AG08395 (cell line): ENCODE data around the gene GABARAP.

Source experiments
- DNase-seq: peaks from one replicate; pipeline ENCODE4 v3.0.0; 2012; ENCODE audit warnings: mixed read lengths, low spot score

The GABARAP gene

GRCh38 chr17:7239091-7240027, 2.9 kb downstream of the GABARAP start, which contains the start of gene PHF23:
Gene PHF23 (minus strand): TSS chr17:7239457. CDS start chr17:7239279, 178 bp downstream.
- peak; percentile 100 for DNase-seq

- no peak for DNase-seq
Measured at GRCh38 chr17:7238420-7239090, 3.7 kb downstream of the GABARAP start.

- peak; percentile 69 for DNase-seq
Measured at GRCh38 chr17:7237761-7238419, 4.4 kb downstream of the GABARAP start.

- no peak for DNase-seq
Measured at GRCh38 chr17:7237266-7237760, 4.9 kb downstream of the GABARAP start.

GRCh38 chr17:7236808-7237207, 5.4 kb downstream of the GABARAP start:
- no peak for DNase-seq

GRCh38 chr17:7235693-7236665, 6.3 kb downstream of the GABARAP start:
- no peak for DNase-seq

DNA sequence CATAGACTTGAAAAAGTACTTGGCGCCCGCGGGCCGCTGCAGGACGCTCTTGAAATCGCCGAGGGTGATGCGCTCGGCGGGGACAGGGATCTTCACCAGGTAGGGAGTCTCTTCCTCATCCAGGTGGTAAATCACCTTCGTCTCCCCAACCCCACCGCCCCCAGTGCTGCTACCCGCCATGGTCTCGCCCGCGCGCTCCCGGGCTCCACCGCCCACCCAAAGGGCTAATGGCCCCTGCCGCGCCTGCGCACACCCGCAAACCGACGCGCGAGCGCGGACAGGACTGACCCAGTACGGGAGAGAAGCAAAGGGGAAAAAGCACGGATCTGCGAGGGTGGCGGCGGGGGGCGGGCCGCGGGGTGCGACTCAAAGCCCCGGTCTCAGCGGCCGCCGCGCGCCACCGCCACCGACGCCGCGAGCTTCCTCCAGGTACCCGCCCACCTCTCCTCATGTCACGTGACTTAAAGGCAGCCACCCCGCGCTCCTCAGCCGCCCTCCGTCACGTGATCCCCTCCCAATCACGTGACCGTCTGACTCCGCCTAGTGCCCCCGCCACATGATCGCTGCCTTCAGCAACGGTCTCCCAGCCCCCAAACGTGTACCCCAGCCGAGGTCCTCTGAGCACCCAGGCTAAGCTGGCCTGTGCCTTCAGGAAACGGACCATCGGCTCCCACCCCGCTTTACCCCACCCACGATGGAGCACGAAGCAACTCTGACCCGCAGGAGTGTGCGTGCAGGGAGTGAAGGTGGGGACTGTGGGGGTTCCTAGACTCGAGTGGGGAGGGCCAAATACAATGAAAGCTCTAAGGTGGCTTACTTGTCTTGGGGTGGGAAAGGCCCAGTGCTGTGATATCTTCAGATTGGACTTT, 7.9 kb downstream of the GABARAP start, which contains the start of gene DVL2:
Gene DVL2 (minus strand): TSS at position 435 of the 869 bp plus-strand sequence. CDS start 255 bp downstream, at position 180.
- DNase-seq = peak; percentile 96

- no peak for DNase-seq
Measured at GRCh38 chr17:7233701-7234082, 8.6 kb downstream of the GABARAP start.

- DNase-seq = no peak
Measured at GRCh38 chr17:7232114-7232513, 10.1 kb downstream of the GABARAP start.

GRCh38 chr17:7229504-7229903, 12.7 kb downstream of the GABARAP start:
- no peak for DNase-seq

DNA sequence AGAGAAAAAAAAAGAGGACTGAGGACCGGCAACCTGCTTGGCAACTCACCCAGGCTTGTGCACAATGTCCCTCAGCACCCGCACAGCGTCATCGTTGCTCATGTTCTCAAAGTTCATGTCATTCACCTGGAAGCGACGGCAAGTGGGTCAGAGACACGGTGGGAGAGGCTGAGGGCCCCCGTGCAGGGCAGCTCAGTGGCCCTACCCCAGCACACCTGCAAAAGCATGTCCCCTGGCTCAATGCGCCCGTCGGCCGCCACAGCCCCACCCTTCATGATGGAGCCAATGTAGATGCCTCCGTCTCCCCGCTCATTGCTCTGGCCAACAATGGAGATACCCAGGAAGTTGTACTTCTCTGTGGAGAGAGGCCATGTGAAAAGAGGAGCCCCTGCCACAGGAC, 13.3 kb downstream of the GABARAP start:
- DNase-seq = no peak

GRCh38 chr17:7226721-7227710, 15.2 kb downstream of the GABARAP start:
- no peak for DNase-seq

DNA sequence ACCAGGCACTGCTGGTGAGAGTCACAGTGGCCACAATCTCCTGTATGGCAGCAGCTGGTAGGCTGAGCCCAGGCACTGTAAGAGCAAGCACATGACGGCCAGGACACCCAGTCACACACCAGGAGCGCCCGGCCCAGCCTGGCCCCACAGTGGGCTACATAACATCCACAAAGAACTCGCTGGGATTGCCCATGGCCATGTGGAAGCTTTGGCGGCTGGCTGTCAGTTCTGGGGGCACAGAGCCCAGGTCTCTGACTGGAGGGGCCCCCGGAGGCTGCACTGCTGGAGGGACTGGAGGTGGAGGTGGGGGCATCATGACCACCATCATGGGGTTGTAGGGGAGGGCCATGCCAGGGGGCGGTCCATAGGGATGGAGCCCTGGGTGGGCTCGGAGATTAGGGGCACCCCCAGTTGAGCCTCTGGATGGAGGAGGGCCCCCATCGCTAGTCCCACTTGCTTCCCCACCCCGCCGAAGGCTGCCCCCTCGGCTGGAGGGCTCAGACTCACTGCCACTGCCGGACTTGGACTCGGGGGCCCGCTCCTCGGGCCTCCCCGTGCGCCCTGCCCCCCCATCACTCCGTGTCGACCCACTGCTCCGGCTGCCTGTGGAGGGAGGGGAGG, 16.4 kb downstream of the GABARAP start:
- DNase-seq = no peak

DNA sequence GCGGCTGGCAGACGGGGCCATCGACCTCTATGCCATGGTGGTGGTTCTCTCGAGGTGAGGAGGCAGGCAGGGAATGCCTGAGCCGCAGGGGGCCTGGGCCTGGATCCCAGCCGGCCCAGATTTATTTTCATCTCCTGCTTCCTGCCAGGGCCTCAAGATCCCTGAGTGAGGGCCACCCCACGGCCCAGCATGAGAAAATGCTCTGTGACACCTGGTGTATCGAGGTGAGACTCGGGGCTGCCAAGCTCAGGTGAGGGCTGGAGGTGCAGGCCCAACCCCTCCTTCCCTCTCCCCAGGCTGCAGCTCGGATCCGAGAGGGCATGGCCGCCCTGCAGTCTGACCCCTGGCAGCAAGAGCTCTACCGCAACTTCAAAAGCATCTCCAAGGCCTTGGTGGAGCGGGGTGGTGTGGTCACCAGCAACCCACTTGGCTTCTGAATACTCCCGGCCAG, 17.6 kb downstream of the GABARAP start:
- no peak for DNase-seq

- no peak for DNase-seq
Measured at GRCh38 chr17:7224110-7224509, 18.1 kb downstream of the GABARAP start.

- DNase-seq = no peak
Measured at GRCh38 chr17:7223375-7223774, 18.9 kb downstream of the GABARAP start.

GRCh38 chr17:7222972-7223292, 19.3 kb downstream of the GABARAP start:
- DNase-seq = no peak
